ENCODE results near the gene ATP10B.

The ATP10B gene

GRCh38 chr5:160619381-160619780 is 232.6 kb downstream of the ATP10B start:
- TF ChIP-seq TARDBP (IDR thresholded peaks at IDR 0.05), result no peak
- TF ChIP-seq SP1 (IDR thresholded peaks at IDR 0.05), result no peak
- no peak for TF ChIP-seq FOXA1 (IDR thresholded peaks at IDR 0.05)
- TF ChIP-seq NFRKB (IDR thresholded peaks at IDR 0.05), result no peak
- ChIA-PET POLR2A (no interaction called here), CTCF (no interaction called here)
- no peak for DNase-seq (ENCODE audit: extremely low spot score)

GRCh38 chr5:160618286-160618685 is 233.7 kb downstream of the ATP10B start:
- ChIA-PET CTCF (no interaction called here), POLR2A (no interaction called here)
- no peak for TF ChIP-seq FOXA1 (IDR thresholded peaks at IDR 0.05)
- no peak for DNase-seq (ENCODE audit: extremely low spot score)

GRCh38 chr5:160616712-160617497 is 235.1 kb downstream of the ATP10B start:
- TF ChIP-seq FOXK2 (IDR thresholded peaks at IDR 0.05) (no peak), TARDBP (IDR thresholded peaks at IDR 0.05) (no peak), SUZ12 (IDR thresholded peaks at IDR 0.05) (no peak), ELF4 (IDR thresholded peaks at IDR 0.05) (no peak), CTBP1 (IDR thresholded peaks at IDR 0.05; ENCODE audit: borderline replicate concordance) (no peak), FOXA1 (IDR thresholded peaks at IDR 0.05) (no peak), PKNOX1 (IDR thresholded peaks at IDR 0.05) (no peak), SP1 (IDR thresholded peaks at IDR 0.05) (no peak), ARNT (IDR thresholded peaks at IDR 0.05) (no peak), FOXM1 (IDR thresholded peaks at IDR 0.05; ENCODE audit: borderline replicate concordance) (no peak), HDGF (IDR thresholded peaks at IDR 0.05; ENCODE audit: borderline replicate concordance) (no peak), NFRKB (IDR thresholded peaks at IDR 0.05) (no peak), LEF1 (IDR thresholded peaks at IDR 0.05; ENCODE audit: borderline replicate concordance) (no peak), ZNF384 (IDR thresholded peaks at IDR 0.05) (no peak)
- DNase-seq (ENCODE audit: extremely low spot score), result no peak
- ChIA-PET POLR2A (no interaction called here), CTCF (no interaction called here)

- ChIA-PET POLR2A (no interaction called here), CTCF (no interaction called here)
- no peak for TF ChIP-seq HDGF (IDR thresholded peaks at IDR 0.05; ENCODE audit: borderline replicate concordance)
- no peak for TF ChIP-seq PKNOX1 (IDR thresholded peaks at IDR 0.05)
- TF ChIP-seq L3MBTL2 (conservative IDR thresholded peaks at IDR 0.05), result no peak
- no peak for DNase-seq (ENCODE audit: extremely low spot score)
Observed at GRCh38 chr5:160614136-160614535, 237.9 kb downstream of the ATP10B start.

- no peak for DNase-seq (ENCODE audit: extremely low spot score)
Observed at GRCh38 chr5:160605266-160605665, 246.7 kb downstream of the ATP10B start.

GRCh38 chr5:160604484-160604883 is 247.5 kb downstream of the ATP10B start:
- DNase-seq (ENCODE audit: extremely low spot score), result no peak
- TF ChIP-seq FOXA1 (IDR thresholded peaks at IDR 0.05), result no peak
- no peak for TF ChIP-seq HDGF (IDR thresholded peaks at IDR 0.05; ENCODE audit: borderline replicate concordance)
- no peak for TF ChIP-seq PKNOX1 (IDR thresholded peaks at IDR 0.05)
- no peak for TF ChIP-seq LEF1 (IDR thresholded peaks at IDR 0.05; ENCODE audit: borderline replicate concordance)
- no peak for TF ChIP-seq ZNF384 (IDR thresholded peaks at IDR 0.05)
- no peak for TF ChIP-seq CTBP1 (IDR thresholded peaks at IDR 0.05; ENCODE audit: borderline replicate concordance)
- no peak for TF ChIP-seq ARNT (IDR thresholded peaks at IDR 0.05)
- CTCF ChIA-PET, result no interaction called here
- POLR2A ChIA-PET, result no interaction called here

More at GRCh38 chr5:160605266-160605665, 246.7 kb downstream of the ATP10B start:
- ChIA-PET CTCF (no interaction called here), POLR2A (no interaction called here)
- no peak for TF ChIP-seq ELF4 (IDR thresholded peaks at IDR 0.05)
- no peak for TF ChIP-seq NFRKB (IDR thresholded peaks at IDR 0.05)
- no peak for TF ChIP-seq L3MBTL2 (conservative IDR thresholded peaks at IDR 0.05)
- TF ChIP-seq CTBP1 (IDR thresholded peaks at IDR 0.05; ENCODE audit: borderline replicate concordance), result no peak
- TF ChIP-seq ARNT (IDR thresholded peaks at IDR 0.05), result no peak
- no peak for TF ChIP-seq BHLHE40 (IDR thresholded peaks at IDR 0.05; ENCODE audit: borderline replicate concordance)
- no peak for TF ChIP-seq FOXK2 (IDR thresholded peaks at IDR 0.05)
- TF ChIP-seq FOXM1 (IDR thresholded peaks at IDR 0.05; ENCODE audit: borderline replicate concordance), result no peak

GRCh38 chr5:160602744-160603143 is 249.3 kb downstream of the ATP10B start:
- ChIA-PET POLR2A (no interaction called here), CTCF (no interaction called here)
- no peak for DNase-seq (ENCODE audit: extremely low spot score)
- no peak for TF ChIP-seq FOXM1 (IDR thresholded peaks at IDR 0.05; ENCODE audit: borderline replicate concordance)

GRCh38 chr5:160601046-160601445 is 251.0 kb downstream of the ATP10B start:
- TF ChIP-seq FOXK2 (IDR thresholded peaks at IDR 0.05) (no peak), BHLHE40 (IDR thresholded peaks at IDR 0.05; ENCODE audit: borderline replicate concordance) (no peak), ZNF384 (IDR thresholded peaks at IDR 0.05) (no peak), NFRKB (IDR thresholded peaks at IDR 0.05) (no peak), FOXM1 (IDR thresholded peaks at IDR 0.05; ENCODE audit: borderline replicate concordance) (no peak)
- POLR2A ChIA-PET, result no interaction called here
- CTCF ChIA-PET, result no interaction called here
- no peak for DNase-seq (ENCODE audit: extremely low spot score)

All from HEK293T (cell line).